Measurements from ENCODE around the gene COX7B2.

GRCh38 chr4:46931981-46932380 is 22.9 kb upstream of the COX7B2 start:
- no peak for TF ChIP-seq TSHZ2 (CRISPR knock-in tag; IDR thresholded peaks at IDR 0.05)
- no peak for TF ChIP-seq RARB (CRISPR knock-in tag; IDR thresholded peaks at IDR 0.05)
- no peak for TF ChIP-seq ESRRG (CRISPR knock-in tag; IDR thresholded peaks at IDR 0.05)
- no peak for TF ChIP-seq ARNTL (CRISPR knock-in tag; IDR thresholded peaks at IDR 0.05; ENCODE audit: borderline replicate concordance, low read depth)
- TF ChIP-seq ZC3H10 (CRISPR knock-in tag; IDR thresholded peaks at IDR 0.05): no peak
- TF ChIP-seq CREB5 (CRISPR knock-in tag; IDR thresholded peaks at IDR 0.05; ENCODE audit: low read depth): no peak
- no peak for TF ChIP-seq ZFP30 (CRISPR knock-in tag; IDR thresholded peaks at IDR 0.05)
- TF ChIP-seq CSDC2 (CRISPR knock-in tag; IDR thresholded peaks at IDR 0.05): no peak
- TF ChIP-seq PPARA (CRISPR knock-in tag; IDR thresholded peaks at IDR 0.05; ENCODE audit: borderline replicate concordance): no peak
- no peak for TF ChIP-seq SNAI2 (CRISPR knock-in tag; IDR thresholded peaks at IDR 0.05)
- no peak for TF ChIP-seq PATZ1 (CRISPR knock-in tag; IDR thresholded peaks at IDR 0.05; ENCODE audit: borderline replicate concordance)
- TF ChIP-seq ZFP3 (CRISPR knock-in tag; IDR thresholded peaks at IDR 0.05): no peak
- TF ChIP-seq ZNF565 (CRISPR knock-in tag; conservative IDR thresholded peaks at IDR 0.05; ENCODE audit: low read depth): no peak

Measured in SK-N-SH treated with all-trans-retinoic acid at 6 μM for 48 hours (cell line).